Ascending aorta (tissue), 2 donors: Measurements from ENCODE around the gene BANP. TPM values are rescaled to one million over a fixed set of nuclear protein-coding genes. Genes with fewer than 3 reads are reported as not detected.
"Not testable (repeated sequence)": the region's sequence is repeated elsewhere in the genome, so short reads cannot be mapped to it uniquely, and the experiment has no call there.

Experiments used
- DNase-seq, 2 donors: peaks; one replicate each; pipeline ENCODE4 v3.0.0-alpha.2; 2019; ENCODE audit warnings: low spot score in 2 of 2
- H3K27ac ChIP-seq, 2 donors: fragments of 200-600 bp; sonication (generic); one replicate each; pipeline ENCODE4 v1.5.1; 2016 to 2017; ENCODE audit warnings: mild to moderate bottlenecking in 1 of 2
- H3K27me3 ChIP-seq: fragments of 200-600 bp; sonication (generic); one replicate; pipeline ENCODE4 v1.5.1; 2017
- H3K36me3 ChIP-seq, 2 donors: fragments of 200-600 bp; sonication (generic); one replicate each; pipeline ENCODE4 v1.5.1; 2016
- H3K4me1 ChIP-seq, 2 donors: fragments of 200-600 bp; sonication (generic); one replicate each; pipeline ENCODE4 v1.5.1; 2016 to 2017; ENCODE audit warnings: mild to moderate bottlenecking in 1 of 2
- H3K4me3 ChIP-seq, 2 donors: fragments of 200-600 bp; sonication (generic); one replicate each; pipeline ENCODE4 v1.5.1; 2016 to 2017; ENCODE audit warnings: mild to moderate bottlenecking in 1 of 2
- H3K9me3 ChIP-seq, 2 donors: fragments of 200-600 bp; sonication (generic); one replicate each; pipeline ENCODE4 v1.5.1; 2016
- CTCF ChIP-seq, 3 experiments: fragments of 200-600 bp in 2 of 3; fragments of 450-650 bp in 1 of 3; sonication (generic) in 2 of 3; IDR thresholded peaks; one replicate each; pipeline ENCODE4 v1.5.1; 2016 to 2019; ENCODE audit warnings: antibody characterized with exemption in 3 of 3, mild to moderate bottlenecking in 1 of 3, moderate library complexity in 1 of 3
- intact Hi-C: fragments of 100-400 bp; cut with DNase I; formaldehyde crosslinking; loops from one replicate; pipeline ENCODE4 v1.15.1; 2023
- total RNA-seq: library from RNA; depleted of rRNA; stranded (reverse); fragments of >200 nt; gene quantifications from one replicate; pipeline ENCODE4 v1.1.0, GENCODE V29; 2016

BANP gene
- total RNA-seq, 1 donor from 2014 or later = 23.4 TPM

GRCh38 chr16:88113545-88114045 lies 162.4 kb downstream of the BANP start:
- Histone ChIP-seq H3K9me3 (no peaks in the 10 kb centered on the region), H3K36me3 (no peaks in the 10 kb centered on the region), H3K27me3 (no peaks in the 10 kb centered on the region), H3K4me3 (no peak overlapping the region), H3K27ac (no peak overlapping the region), H3K4me1 (no peaks in the 10 kb centered on the region)
- intact Hi-C loops = no loop called here
- TF ChIP-seq CTCF (IDR thresholded peaks at IDR 0.05) = no peak
- no peak for DNase-seq

- H3K27ac ChIP-seq, DNase-seq, H3K9me3 ChIP-seq, intact Hi-C loops, H3K27me3 ChIP-seq, H3K36me3 ChIP-seq, H3K4me3 ChIP-seq, H3K4me1 ChIP-seq: not testable (repeated sequence)
Measured at GRCh38 chr16:88114541-88115228, 163.5 kb downstream of the BANP start.

GRCh38 chr16:88116121-88116520 lies 164.9 kb downstream of the BANP start:
- Histone ChIP-seq H3K27ac (no peak overlapping the region), H3K4me1 (no peaks in the 10 kb centered on the region), H3K9me3 (no peaks in the 10 kb centered on the region), H3K36me3 (no peaks in the 10 kb centered on the region), H3K4me3 (no peak overlapping the region), H3K27me3 (no peaks in the 10 kb centered on the region)
- no peak for TF ChIP-seq CTCF (IDR thresholded peaks at IDR 0.05)
- no peak for DNase-seq
- intact Hi-C loops = no loop called here

GRCh38 chr16:88117476-88117868 lies 166.2 kb downstream of the BANP start:
- Histone ChIP-seq H3K27ac (no peak overlapping the region), H3K4me1 (no peaks in the 10 kb centered on the region), H3K36me3 (no peaks in the 10 kb centered on the region), H3K4me3 (no peak overlapping the region), H3K27me3 (no peaks in the 10 kb centered on the region), H3K9me3 (no peaks in the 10 kb centered on the region)
- intact Hi-C loops = no loop called here
- no peak for DNase-seq
- TF ChIP-seq CTCF (IDR thresholded peaks at IDR 0.05) = no peak

- H3K27ac ChIP-seq = no peak overlapping the region
- intact Hi-C loops = no loop called here
- H3K36me3 ChIP-seq = no peaks in the 10 kb centered on the region
- no peaks in the 10 kb centered on the region for H3K4me1 ChIP-seq
- H3K9me3 ChIP-seq = no peaks in the 10 kb centered on the region
- TF ChIP-seq CTCF (IDR thresholded peaks at IDR 0.05) = no peak
- DNase-seq = no peak
- H3K27me3 ChIP-seq = no peaks in the 10 kb centered on the region
- H3K4me3 ChIP-seq = no peak overlapping the region
Measured at GRCh38 chr16:88118376-88118775, 167.1 kb downstream of the BANP start.

GRCh38 chr16:88118852-88119741 lies 167.9 kb downstream of the BANP start:
- H3K27ac ChIP-seq, H3K4me3 ChIP-seq, H3K27me3 ChIP-seq, DNase-seq, intact Hi-C loops, H3K9me3 ChIP-seq, H3K4me1 ChIP-seq, H3K36me3 ChIP-seq: not testable (repeated sequence)

- not testable (repeated sequence) for DNase-seq, H3K27ac ChIP-seq
Measured at GRCh38 chr16:88119881-88120751, 168.9 kb downstream of the BANP start.

More at GRCh38 chr16:88119881-88120751, 168.9 kb downstream of the BANP start:
- H3K9me3 ChIP-seq, H3K4me1 ChIP-seq, intact Hi-C loops, H3K4me3 ChIP-seq, H3K27me3 ChIP-seq, H3K36me3 ChIP-seq: not testable (repeated sequence)
